Esophagus mucosa (tissue), 1 donor: ENCODE data around the gene AP3S2. TPM values are rescaled to one million over a fixed set of nuclear protein-coding genes. Genes with fewer than 3 reads are reported as not detected.
A peak's percentile ranks its signal among the peaks of the same experiment; 100 is the strongest.
"Not testable (repeated sequence)": the region's sequence is repeated elsewhere in the genome, so short reads cannot be mapped to it uniquely, and the experiment has no call there.

Experiments
- ATAC-seq: fragments of 200-7000 bp; cut with Tn5 transposase; one replicate; pipeline ENCODE4 v1.9.1; 2020
- total RNA-seq: library from RNA; stranded (reverse); gene quantifications from one replicate; pipeline ENCODE4 v1.2.4, GENCODE V29; 2023
- donor health status: DM: yes; HTN: yes; CAD: no.

The AP3S2 gene
- total RNA-seq, 1 donor from 2014 or later = 20.6 TPM

DNA sequence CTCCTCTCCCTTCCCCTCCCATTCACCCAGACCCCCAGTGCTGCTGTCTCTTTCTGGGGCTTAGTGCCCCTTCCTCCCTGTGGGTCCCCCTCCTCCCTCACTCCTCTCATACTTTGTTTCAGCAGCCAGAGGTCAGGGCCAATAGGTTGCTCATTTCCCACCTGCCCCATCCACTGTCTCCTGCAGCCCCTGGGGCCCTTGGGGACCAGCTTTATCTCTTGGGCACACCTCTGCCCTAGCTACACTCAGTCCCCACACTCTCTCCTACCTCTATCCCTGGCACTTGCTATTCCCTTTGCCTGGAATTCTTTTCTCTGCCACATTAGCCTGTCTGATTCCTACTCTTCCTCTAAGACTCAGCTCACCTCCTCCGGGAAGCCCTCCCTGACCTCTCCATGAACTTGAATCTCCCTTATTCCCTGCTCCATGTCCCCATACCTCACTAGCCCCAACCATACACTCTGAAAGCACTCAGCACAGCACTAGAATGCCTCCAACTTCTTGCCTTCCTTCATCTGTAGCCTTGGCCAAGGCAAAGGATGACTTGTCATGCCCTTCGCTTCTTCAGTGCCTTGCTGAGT is 93.8 kb downstream of the AP3S2 start:
- ATAC-seq = no peak

- ATAC-seq = no peak
Measured at GRCh38 chr15:89799011-89799911, 94.5 kb downstream of the AP3S2 start.

GRCh38 chr15:89797678-89798201 is 96.1 kb downstream of the AP3S2 start:
- no peak for ATAC-seq

GRCh38 chr15:89795996-89796395 is 97.8 kb downstream of the AP3S2 start:
- no peak for ATAC-seq

- ATAC-seq = no peak
Measured at GRCh38 chr15:89794627-89795241, 99.1 kb downstream of the AP3S2 start.

DNA sequence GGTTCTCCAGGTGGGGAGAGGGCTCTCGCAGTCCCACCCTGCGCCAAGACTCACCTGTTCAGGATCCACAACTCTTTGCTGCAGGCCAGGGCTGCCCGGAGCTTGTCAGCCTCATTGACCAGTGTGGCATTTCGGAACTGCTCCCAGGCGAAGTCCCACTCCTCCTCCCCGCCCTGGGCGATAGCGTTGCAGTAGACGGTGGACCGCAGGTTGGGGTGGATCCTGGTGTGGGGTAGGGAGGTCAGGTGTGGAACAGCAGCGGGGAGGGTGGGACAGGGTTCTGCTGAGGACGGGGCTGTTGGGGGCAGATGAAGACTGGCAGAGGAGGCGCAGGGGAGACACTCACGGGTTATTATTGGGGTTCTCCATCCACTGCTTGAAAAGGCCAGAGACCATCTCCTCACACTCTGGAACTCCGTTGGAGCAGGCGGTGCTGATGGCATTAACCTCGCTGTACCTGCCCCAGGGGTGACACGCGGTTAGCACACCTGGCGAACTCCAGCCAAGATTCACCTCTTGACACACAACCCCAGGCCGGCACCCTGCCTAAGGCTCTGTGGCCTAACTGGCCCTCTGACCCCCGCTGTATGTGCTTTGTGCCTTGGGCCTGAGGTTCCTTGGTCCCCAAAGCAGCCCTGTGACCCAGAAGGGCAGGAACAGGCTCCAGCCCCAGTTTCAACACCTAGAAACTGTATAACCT is 101.5 kb downstream of the AP3S2 start:
- ATAC-seq = no peak

DNA sequence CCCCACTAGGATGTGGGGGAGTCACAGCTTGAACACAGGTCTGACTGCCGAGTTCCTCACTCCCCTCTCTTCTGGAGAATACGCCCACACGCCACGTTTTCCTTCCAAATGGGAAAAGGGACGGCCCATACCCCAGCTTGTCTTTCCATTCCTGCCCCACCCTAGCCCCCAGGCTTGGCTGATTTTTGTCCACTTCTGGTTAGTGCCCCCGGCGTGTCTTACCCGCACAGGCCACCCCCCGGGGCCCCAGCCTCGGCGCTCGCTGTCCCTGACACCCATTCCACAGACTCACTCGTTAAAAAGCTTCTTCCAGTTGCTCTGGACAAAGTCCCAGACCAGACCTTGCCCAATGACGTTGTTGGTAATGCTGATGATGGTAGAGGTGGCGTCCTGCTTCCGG is 103.1 kb downstream of the AP3S2 start:
- ATAC-seq = no peak

- no peak for ATAC-seq
Measured at GRCh38 chr15:89790206-89790605, 103.6 kb downstream of the AP3S2 start.

DNA sequence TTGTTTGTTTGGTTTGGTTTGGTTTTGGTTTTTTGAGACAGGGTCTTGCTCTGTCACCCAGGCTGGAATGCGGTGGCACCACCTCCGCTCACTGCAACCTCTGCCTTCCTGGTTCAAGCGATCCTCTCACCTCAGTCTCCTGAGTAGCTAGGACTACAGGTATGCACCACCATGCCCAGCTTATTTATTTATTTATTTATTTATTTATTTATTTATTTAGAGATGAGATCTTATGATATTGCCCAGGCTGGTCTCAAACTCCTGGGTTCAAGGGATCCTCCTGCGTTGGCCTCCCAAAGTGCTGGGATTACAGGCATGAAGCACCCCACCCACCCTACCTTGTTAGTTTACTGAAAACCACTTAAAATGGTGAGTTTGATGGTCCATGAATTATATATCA is 105.2 kb downstream of the AP3S2 start:
- not testable (repeated sequence) for ATAC-seq

- no peak for ATAC-seq
Measured at GRCh38 chr15:89787944-89788343, 105.8 kb downstream of the AP3S2 start.

GRCh38 chr15:89785774-89786140 is 108.0 kb downstream of the AP3S2 start:
- ATAC-seq = no peak

DNA sequence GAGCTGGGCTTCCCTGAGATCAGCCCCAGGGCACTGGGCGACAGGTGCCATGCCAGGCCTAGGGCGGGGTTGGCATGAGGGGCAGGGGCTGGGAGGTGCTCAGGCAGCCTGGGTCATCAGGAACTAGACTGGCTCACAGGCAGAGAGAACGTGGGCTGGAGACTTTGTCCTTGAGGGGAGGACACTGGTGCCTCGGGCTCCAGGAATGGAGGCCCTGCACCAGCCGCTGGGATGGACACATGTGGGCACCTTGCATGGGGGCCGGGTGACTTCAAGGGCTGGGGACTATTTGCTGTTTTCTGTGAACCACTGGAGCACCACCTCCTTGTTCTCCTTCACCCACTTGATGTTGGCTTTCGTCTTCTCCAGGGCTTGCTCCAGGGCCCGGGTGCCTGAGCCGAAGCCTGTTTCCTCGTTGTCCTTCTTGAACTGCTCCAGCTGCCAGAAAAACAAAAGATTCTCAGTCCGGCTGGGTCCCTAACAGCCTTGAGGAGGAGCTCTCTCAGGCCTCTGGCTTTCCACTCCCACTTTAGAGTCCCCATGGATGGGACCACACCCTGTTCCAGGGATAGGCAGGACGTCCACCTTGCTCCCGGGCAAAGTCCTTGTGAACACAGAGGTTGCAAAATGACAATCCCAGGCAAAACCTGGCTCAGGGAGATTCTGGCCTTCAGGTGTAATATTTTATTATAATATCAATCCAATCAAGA is 108.6 kb downstream of the AP3S2 start:
- no peak for ATAC-seq

DNA sequence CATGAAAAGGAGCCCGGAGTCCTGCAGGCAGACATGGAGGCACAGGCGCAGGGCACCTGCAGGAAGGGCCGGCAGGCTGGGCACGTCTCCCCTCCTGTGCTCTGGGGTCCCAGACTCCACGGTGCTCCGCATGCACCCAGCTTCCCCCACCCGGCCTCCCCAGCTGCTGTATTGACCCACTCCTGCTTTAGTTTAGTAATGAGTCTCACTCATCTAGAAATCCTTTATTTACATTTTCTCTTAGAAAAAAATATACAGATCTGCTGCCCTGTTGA is 109.2 kb downstream of the AP3S2 start:
- ATAC-seq = no peak

DNA sequence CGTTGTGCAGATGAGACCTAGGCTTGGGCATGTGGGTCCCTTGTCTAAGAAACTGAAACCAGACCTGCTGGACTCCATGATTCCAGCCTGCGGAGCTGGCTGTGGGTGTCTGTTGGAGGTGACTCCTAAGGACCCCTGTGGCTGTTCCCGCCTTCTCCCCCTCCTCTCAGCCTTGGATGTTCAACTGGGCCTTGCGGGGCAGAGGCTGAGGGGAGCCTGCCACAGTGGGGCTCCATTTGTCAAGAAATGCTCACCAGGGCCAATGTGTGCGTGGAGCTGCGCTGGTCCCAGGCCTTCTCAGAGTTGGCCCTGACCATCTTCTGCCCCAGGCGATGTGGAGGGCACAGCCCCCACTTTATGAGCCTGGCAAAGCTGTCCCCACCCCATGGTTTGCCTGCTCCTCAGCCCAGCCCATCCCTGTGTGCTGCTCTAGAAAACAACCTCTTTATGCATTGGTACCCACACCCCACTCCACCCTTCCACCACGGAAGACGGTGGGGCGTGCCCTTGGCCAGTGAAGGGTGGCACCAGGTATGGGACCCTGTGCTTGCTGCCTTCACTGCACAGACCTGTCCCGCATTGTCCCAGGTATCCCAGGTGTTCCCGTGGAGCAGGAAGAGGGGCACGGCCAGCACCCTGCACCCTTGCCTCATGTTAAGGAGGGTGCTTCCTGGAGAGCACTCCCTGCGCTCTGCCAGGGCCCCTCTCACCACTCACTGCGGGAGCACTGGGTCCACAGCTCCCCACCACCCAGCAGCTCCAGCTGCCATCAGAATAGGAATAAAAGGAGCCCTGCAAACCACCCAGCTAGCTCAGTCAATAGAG is 109.7 kb downstream of the AP3S2 start:
- ATAC-seq = no peak

GRCh38 chr15:89783111-89783860 is 110.5 kb downstream of the AP3S2 start:
- no peak for ATAC-seq

DNA sequence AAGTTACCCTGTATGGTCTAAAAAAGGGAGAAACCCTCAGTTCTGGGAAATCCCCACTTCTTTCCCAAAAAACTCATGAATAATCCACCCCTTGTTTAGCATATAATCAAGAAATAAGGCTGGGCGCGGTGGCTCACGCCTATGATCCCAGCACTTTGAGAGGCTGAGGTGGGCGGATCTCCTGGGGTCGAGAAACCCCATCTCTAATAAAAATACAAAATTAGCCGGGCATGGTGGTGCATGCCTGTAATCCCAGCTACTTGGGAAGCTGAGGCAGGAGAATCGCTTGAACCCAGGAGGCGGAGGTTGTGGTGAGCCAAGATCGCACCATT is 111.2 kb downstream of the AP3S2 start:
- not testable (repeated sequence) for ATAC-seq

- peak; percentile 76 for ATAC-seq
Measured at GRCh38 chr15:89781891-89782618, 111.7 kb downstream of the AP3S2 start.

DNA sequence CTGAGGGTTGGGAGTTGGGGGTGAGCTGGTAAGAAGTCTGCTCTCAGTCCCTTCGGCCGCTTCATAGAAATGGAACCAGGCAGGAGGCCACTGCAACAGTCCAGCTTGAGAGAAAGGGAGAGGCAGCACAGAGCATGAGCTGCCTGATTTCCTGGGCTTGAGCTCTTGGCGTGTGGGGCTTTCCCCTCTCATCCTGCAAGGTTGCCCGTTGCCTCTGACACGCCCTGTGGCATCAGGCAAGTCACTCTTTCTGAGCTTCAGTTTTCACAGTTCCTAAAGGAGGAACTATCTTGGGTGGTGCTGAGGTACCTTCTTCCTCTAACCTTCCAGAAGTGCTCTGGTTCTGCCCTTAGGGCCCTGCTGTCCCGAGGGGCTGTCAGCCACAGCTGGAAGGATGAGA is 112.7 kb downstream of the AP3S2 start:
- ATAC-seq = peak; percentile 74

DNA sequence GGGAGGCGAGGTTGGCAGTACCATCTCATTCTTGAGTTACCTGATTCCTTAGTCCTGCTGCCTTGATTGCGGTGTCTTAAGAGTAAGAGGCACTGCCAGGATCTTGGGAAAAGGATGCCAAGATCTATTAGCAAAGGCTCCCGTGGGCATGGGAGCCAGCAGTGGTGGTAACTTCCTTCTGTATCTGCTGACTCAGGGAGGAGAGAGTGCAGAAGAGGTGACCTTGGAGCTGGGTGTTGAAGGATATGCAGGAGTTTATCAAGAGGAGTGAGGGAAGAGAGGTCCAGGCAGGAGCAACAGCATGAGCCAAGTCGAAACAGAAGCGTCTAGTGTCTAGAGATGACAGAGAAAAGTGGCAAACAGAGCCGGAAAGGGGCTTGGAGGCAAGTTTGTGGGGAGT is 113.2 kb downstream of the AP3S2 start:
- ATAC-seq = no peak
